Astrocyte of the hippocampus (primary cell): Measurements from ENCODE around the gene KRT31.
"Not testable (repeated sequence)": the region's sequence is repeated elsewhere in the genome, so short reads cannot be mapped to it uniquely, and the experiment has no call there.

Experiments used
- DNase-seq: peaks from one replicate; pipeline ENCODE4 v3.0.0; 2011; ENCODE audit warnings: low read depth, low spot score

The KRT31 gene

GRCh38 chr17:41396996-41397660 lies at the start of gene KRT31:
Gene KRT31, minus strand, starts transcription at chr17:41397608. Its CDS starts 69 bp downstream, at chr17:41397539.
- DNase-seq: no peak

- no peak for DNase-seq
Observed at GRCh38 chr17:41446806-41447205, 49.4 kb upstream of the KRT31 start.

- DNase-seq: no peak
Observed at GRCh38 chr17:41444640-41445039, 47.2 kb upstream of the KRT31 start.

DNA sequence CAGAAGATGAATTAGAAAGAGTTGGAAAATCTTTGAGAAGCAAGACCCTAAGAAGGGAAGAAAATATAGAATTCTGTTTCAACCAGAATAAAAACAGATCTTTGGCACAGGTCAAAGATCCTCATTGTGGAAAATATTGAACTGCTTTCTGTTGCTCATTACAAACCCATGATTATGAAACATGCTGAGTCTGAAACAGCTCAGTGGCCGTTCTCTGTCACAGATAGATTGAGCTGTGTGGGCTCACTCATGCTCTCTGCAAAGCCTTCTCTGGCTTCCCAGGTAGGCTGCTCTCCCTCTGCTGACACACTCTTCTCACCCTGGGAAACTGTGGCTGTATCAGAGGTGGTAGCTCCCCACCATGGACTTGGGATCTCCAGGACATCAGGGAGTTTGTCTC lies 46.8 kb upstream of the KRT31 start:
- DNase-seq: no peak

GRCh38 chr17:41442739-41443138 lies 45.3 kb upstream of the KRT31 start:
- DNase-seq: peak; percentile 46

- no peak for DNase-seq
Observed at GRCh38 chr17:41440531-41441033, 43.2 kb upstream of the KRT31 start, which contains the start of gene KRT38. Gene KRT38, minus strand, starts transcription at chr17:41440983. Its CDS starts 62 bp downstream, at chr17:41440921.

- no peak for DNase-seq
Observed at GRCh38 chr17:41439375-41439774, 42.0 kb upstream of the KRT31 start.

DNA sequence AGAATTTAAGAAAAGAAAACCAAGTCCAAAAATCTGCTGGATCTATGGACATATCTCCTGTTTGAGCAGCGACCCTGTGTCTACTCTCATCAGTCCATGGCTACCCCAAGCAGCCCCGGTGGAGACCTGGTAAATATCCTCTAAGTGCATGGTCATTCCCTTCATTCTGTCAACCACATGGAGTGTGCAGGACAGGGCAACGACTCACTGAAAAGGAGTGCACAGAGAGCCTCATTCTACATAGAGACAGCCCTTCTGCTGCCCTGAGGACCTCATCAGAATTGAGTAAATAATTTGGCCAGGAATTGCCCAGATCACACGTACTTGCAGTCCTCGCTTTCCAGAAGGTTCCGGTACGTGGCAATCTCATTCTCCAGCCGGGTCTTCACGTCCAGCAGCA lies 40.4 kb upstream of the KRT31 start:
- DNase-seq: no peak

DNA sequence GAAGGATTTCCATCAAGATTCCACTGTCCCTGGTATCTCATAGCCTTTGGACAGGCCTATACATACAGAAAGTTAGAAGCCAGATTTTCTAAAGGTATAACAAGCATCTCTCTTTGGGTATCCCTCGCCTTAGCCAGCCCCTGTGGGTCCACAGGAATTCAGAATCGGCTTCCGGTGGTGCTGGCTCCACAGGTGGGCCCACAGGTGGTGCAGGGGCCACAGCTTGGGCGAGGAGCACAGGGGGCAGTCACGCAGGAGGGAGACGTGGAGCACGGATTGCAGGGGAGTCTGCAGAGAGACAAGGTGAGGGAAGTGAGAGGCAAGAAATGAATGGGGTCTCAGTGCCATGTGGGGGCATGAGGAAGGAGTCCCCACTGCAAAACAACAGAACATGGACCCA lies 39.8 kb upstream of the KRT31 start:
- DNase-seq: no peak

- no peak for DNase-seq
Observed at GRCh38 chr17:41434415-41434814, 37.0 kb upstream of the KRT31 start.

DNA sequence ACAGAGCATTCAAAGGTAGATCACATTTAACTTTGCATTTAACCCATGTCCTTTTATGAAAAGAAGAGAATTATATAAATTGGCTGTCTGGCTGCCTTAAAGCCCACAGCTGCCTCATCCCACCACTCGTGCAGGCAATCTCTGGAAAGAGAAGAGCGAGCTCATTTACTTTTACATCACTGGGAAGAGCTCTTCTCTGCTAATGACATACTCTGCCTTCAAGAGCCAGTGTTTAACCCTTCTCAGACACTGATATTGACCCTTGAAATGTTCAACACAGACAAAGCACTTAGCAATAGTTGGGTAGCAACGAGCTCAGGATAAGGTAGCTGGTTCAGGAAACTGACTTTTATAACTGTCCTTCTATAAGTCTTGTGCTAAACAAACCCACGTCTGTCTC lies 36.6 kb upstream of the KRT31 start:
- DNase-seq: no peak

GRCh38 chr17:41433586-41433985 lies 36.2 kb upstream of the KRT31 start:
- no peak for DNase-seq

- DNase-seq: not testable (repeated sequence)
Observed at GRCh38 chr17:41430376-41430775, 33.0 kb upstream of the KRT31 start.

DNA sequence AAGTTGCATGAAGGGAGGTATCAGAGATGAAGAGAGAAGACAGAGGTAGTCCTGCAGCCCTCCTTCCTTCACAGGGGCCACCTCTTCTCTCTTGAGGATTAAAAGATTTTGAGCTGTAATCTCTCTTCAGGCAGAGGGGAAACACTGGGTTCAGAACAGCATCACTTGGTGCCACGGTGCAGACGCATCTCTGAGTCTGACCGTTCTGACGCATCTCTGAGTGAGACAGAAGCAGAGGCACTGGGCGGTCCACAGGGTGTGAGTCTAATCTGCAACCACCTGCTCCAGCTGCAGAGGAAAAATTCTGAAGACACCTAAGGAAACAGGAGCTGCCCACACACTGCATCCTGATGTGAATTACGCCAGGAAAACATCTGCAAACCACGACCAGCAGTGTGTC lies 32.3 kb upstream of the KRT31 start:
- no peak for DNase-seq

GRCh38 chr17:41428591-41429291 lies 31.3 kb upstream of the KRT31 start:
- peak; percentile 68 for DNase-seq

DNA sequence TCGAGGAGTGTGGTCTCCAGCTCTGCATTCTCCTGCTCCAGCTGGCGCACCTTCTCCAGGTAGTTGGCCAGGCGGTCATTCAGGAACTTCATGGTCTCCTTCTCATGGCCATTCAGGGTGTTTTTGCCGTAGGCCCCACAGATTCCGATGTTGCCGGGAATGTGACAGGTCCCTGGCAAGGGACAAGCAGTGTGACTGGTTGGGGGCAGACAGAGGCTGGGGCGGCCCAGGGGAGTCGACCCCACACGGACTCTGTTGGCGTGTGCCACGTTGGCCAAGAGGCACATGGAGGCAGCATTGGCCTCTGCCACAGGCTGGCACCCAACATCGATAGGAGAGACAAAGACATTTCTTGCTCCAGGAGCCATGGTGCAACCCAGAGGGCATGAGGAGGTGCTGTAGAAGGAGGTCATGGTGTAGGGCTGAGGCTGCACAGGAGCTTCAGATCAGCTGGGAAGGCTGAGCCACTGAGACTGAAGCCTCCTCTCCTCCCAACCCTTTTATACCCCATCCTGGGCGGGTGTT lies 26.8 kb upstream of the KRT31 start, which contains the start of gene KRT37:
Gene KRT37 (minus strand): TSS at position 475 of the 525 bp plus-strand sequence. CDS start 62 bp downstream, at position 413.
- DNase-seq: no peak

- not testable (repeated sequence) for DNase-seq
Observed at GRCh38 chr17:41422586-41422985, 25.2 kb upstream of the KRT31 start.

GRCh38 chr17:41421617-41422016 lies 24.2 kb upstream of the KRT31 start:
- DNase-seq: no peak

- no peak for DNase-seq
Observed at GRCh38 chr17:41421116-41421515, 23.7 kb upstream of the KRT31 start.

- DNase-seq: peak; percentile 50
Observed at GRCh38 chr17:41420134-41420533, 22.7 kb upstream of the KRT31 start.

GRCh38 chr17:41419716-41420115 lies 22.3 kb upstream of the KRT31 start:
- no peak for DNase-seq

- no peak for DNase-seq
Observed at GRCh38 chr17:41418116-41418860, 20.9 kb upstream of the KRT31 start.
